Neuronal stem cell (in vitro differentiated cells): ENCODE results near the gene CCDC201.

Source experiments
- DNase-seq: peaks from one replicate; pipeline ENCODE4 v3.0.0-alpha.2; 2013; ENCODE audit warnings: low spot score
- H2AFZ ChIP-seq: one replicate; pipeline ENCODE4 v1.6.1; 2013; ENCODE audit warnings: mild to moderate bottlenecking, low read length, inconsistent platforms
- H2AK5ac ChIP-seq: 2 replicates; pipeline ENCODE4 v1.6.1; 2013; ENCODE audit warnings: low read depth, mild to moderate bottlenecking, inconsistent platforms, low read length, moderate library complexity, mixed read lengths
- H2BK120ac ChIP-seq: 2 replicates; pipeline ENCODE4 v1.6.1; 2013; ENCODE audit warnings: low read depth, mild to moderate bottlenecking, inconsistent platforms, low read length, moderate library complexity, mixed read lengths
- H2BK12ac ChIP-seq: one replicate; pipeline ENCODE4 v1.6.1; 2013; ENCODE audit warnings: low read length, inconsistent platforms
- H2BK15ac ChIP-seq: 2 replicates; pipeline ENCODE4 v1.6.1; 2013; ENCODE audit warnings: mild to moderate bottlenecking, low read length, inconsistent platforms, mixed read lengths
- H2BK5ac ChIP-seq: one replicate; pipeline ENCODE4 v1.6.1; 2013; ENCODE audit warnings: inconsistent platforms, mild to moderate bottlenecking, low read length, moderate library complexity
- H3K14ac ChIP-seq: one replicate; pipeline ENCODE4 v1.6.1; 2013; ENCODE audit warnings: low read length, inconsistent platforms
- H3K18ac ChIP-seq: 2 replicates; pipeline ENCODE4 v1.6.1; 2013; ENCODE audit warnings: low read length, inconsistent platforms
- H3K23ac ChIP-seq: 2 replicates; pipeline ENCODE4 v1.6.1; 2013; ENCODE audit warnings: low read depth, mild to moderate bottlenecking, mixed read lengths, low read length, inconsistent platforms; ENCODE audit not compliant: poor library complexity
- H3K27ac ChIP-seq: replicated peaks from 3 replicates; pipeline ENCODE4 v1.5.1; 2013; ENCODE audit warnings: low read length, inconsistent platforms
- H3K27me3 ChIP-seq, 3 experiments: 2 replicates each; pipeline ENCODE4 v1.6.1; 2013; ENCODE audit warnings: low read length in 3 of 3, mild to moderate bottlenecking in 2 of 3, inconsistent platforms in 1 of 3, low read depth in 1 of 3, mixed read lengths in 1 of 3, moderate library complexity in 1 of 3; ENCODE audit not compliant: control insufficient read depth in 3 of 3, insufficient read depth in 3 of 3
- H3K36me3 ChIP-seq, 2 donors: replicated peaks in 1 of 2; 2 replicates each; pipeline ENCODE4 v1.6.1; 2013; ENCODE audit warnings: low read length in 2 of 2; ENCODE audit not compliant: control insufficient read depth in 2 of 2, insufficient read depth in 2 of 2
- H3K4ac ChIP-seq: 2 replicates; pipeline ENCODE4 v1.6.1; 2013; ENCODE audit warnings: inconsistent platforms, mild to moderate bottlenecking, low read length, moderate library complexity
- H3K4me1 ChIP-seq, 2 donors: 1 replicate in 1 of 2; 2 replicates in 1 of 2; pipeline ENCODE4 v1.6.1; 2013; ENCODE audit warnings: low read length in 2 of 2, low read depth in 1 of 2; ENCODE audit not compliant: control insufficient read depth in 2 of 2, insufficient read depth in 1 of 2
- H3K4me2 ChIP-seq: one replicate; pipeline ENCODE4 v1.6.1; 2013; ENCODE audit warnings: mild to moderate bottlenecking, low read length, inconsistent platforms; ENCODE audit not compliant: insufficient read depth, poor library complexity, severe bottlenecking
- H3K4me3 ChIP-seq, 2 donors: 2 replicates each; pipeline ENCODE4 v1.5.1; 2013; ENCODE audit warnings: low read length in 2 of 2, mild to moderate bottlenecking in 2 of 2, inconsistent platforms in 1 of 2, moderate library complexity in 1 of 2
- H3K79me1 ChIP-seq: one replicate; pipeline ENCODE4 v1.6.1; 2013; ENCODE audit warnings: low read depth, mild to moderate bottlenecking, inconsistent platforms, low read length, moderate library complexity
- H3K9ac ChIP-seq: one replicate; pipeline ENCODE4 v1.6.1; 2013; ENCODE audit warnings: mild to moderate bottlenecking, low read depth, low read length, inconsistent platforms; ENCODE audit not compliant: poor library complexity
- H3K9me3 ChIP-seq, 2 donors: replicated peaks in 1 of 2; 2 replicates each; pipeline versions ENCODE3 to v1.6.1; 2013; ENCODE audit warnings: low read length in 2 of 2, mild to moderate bottlenecking in 2 of 2, inconsistent platforms in 1 of 2, low read depth in 1 of 2, mixed read lengths in 1 of 2, moderate library complexity in 1 of 2; ENCODE audit not compliant: control insufficient read depth in 2 of 2, insufficient read depth in 1 of 2
- H4K8ac ChIP-seq: one replicate; pipeline ENCODE4 v1.6.1; 2013; ENCODE audit warnings: low read depth, mild to moderate bottlenecking, inconsistent platforms, low read length, moderate library complexity
- H4K91ac ChIP-seq: one replicate; pipeline ENCODE4 v1.6.1; 2013; ENCODE audit warnings: low read length, low read depth, mild to moderate bottlenecking, inconsistent platforms; ENCODE audit not compliant: poor library complexity
- WGBS, 2 donors: extraction: QIAGEN DNeasy Blood & Tissue Kit; methylation state at CpG; one replicate each; pipeline ENCODE4 v1.1.7; 2013; ENCODE audit warnings: missing lambda C conversion rate in 2 of 2, mixed read lengths in 1 of 2; ENCODE audit not compliant: insufficient read length in 2 of 2, insufficient replicate concordance in 1 of 2; ENCODE audit errors: extremely low coverage in 2 of 2; 5-methylcytosine and 5-hydroxymethylcytosine counted together

The CCDC201 gene

GRCh38 chr7:45886931-45887667 is 14.2 kb upstream of the CCDC201 start:
- no peak overlapping the region for H4K8ac ChIP-seq
- no peak overlapping the region for H3K18ac ChIP-seq
- no peak overlapping the region for H3K4ac ChIP-seq
- no peak overlapping the region for H2BK12ac ChIP-seq
- H3K27me3 ChIP-seq: peaks cover 0 to 78% (median 33%) of the 10 kb centered on the region in 3 experiments
- H3K27ac ChIP-seq: no peak overlapping the region
- H2BK5ac ChIP-seq: no peak overlapping the region
- H2BK120ac ChIP-seq: no peak overlapping the region
- no peak overlapping the region for H2BK15ac ChIP-seq
- H3K23ac ChIP-seq: no peak overlapping the region
- DNase-seq: no peak
- no peak overlapping the region for H2AFZ ChIP-seq
- WGBS, 2 donors: no CpG with 5 or more reads among the region's 5 CpGs
- no peak overlapping the region for H4K91ac ChIP-seq
- H3K36me3 ChIP-seq: no peaks in the 10 kb centered on the region
- no peak overlapping the region for H3K4me2 ChIP-seq
- H2AK5ac ChIP-seq: no peak overlapping the region
- H3K9me3 ChIP-seq: peaks cover 0 to 2% of the 10 kb centered on the region in 2 donors
- no peaks in the 10 kb centered on the region for H3K79me1 ChIP-seq
- H3K14ac ChIP-seq: no peak overlapping the region
- no peak overlapping the region for H3K4me3 ChIP-seq
- H3K9ac ChIP-seq: no peak overlapping the region
- H3K4me1 ChIP-seq: peaks cover 3 to 6% of the 10 kb centered on the region in 2 donors

GRCh38 chr7:45885264-45885882 is 12.5 kb upstream of the CCDC201 start:
- no peak overlapping the region for H4K8ac ChIP-seq
- no peaks in the 10 kb centered on the region for H3K36me3 ChIP-seq
- no peak overlapping the region for H4K91ac ChIP-seq
- no peak overlapping the region for H2BK12ac ChIP-seq
- H3K9me3 ChIP-seq: peaks cover 2% of the 10 kb centered on the region in 2 donors
- H3K23ac ChIP-seq: no peak overlapping the region
- no peaks in the 10 kb centered on the region for H3K79me1 ChIP-seq
- no peak overlapping the region for H3K4me2 ChIP-seq
- H2BK120ac ChIP-seq: no peak overlapping the region
- no peak overlapping the region for H3K4me3 ChIP-seq
- H3K4ac ChIP-seq: no peak overlapping the region
- no CpG with 5 or more reads among the region's 7 CpGs for WGBS, 2 donors
- H3K18ac ChIP-seq: no peak overlapping the region
- no peak overlapping the region for H3K27ac ChIP-seq
- H3K9ac ChIP-seq: no peak overlapping the region
- peaks cover 3 to 6% of the 10 kb centered on the region in 2 donors for H3K4me1 ChIP-seq
- H2BK5ac ChIP-seq: no peak overlapping the region
- H2AFZ ChIP-seq: no peak overlapping the region
- H2BK15ac ChIP-seq: no peak overlapping the region
- H3K27me3 ChIP-seq: peaks cover 0 to 66% (median 32%) of the 10 kb centered on the region in 3 experiments
- DNase-seq: no peak
- no peak overlapping the region for H3K14ac ChIP-seq
- no peak overlapping the region for H2AK5ac ChIP-seq

- H3K4me1 ChIP-seq: peaks cover 3 to 6% of the 10 kb centered on the region in 2 donors
- no peak overlapping the region for H3K4me2 ChIP-seq
- H2BK5ac ChIP-seq: no peak overlapping the region
- DNase-seq: no peak
- H2AK5ac ChIP-seq: no peak overlapping the region
- H3K4ac ChIP-seq: no peak overlapping the region
- H3K79me1 ChIP-seq: no peaks in the 10 kb centered on the region
- no peak overlapping the region for H3K18ac ChIP-seq
- no peak overlapping the region for H3K23ac ChIP-seq
- peaks cover 0 to 54% (median 20%) of the 10 kb centered on the region in 3 experiments for H3K27me3 ChIP-seq
- no CpG with 5 or more reads among the region's 4 CpGs for WGBS, 2 donors
- H4K8ac ChIP-seq: no peak overlapping the region
- no peak overlapping the region for H3K9ac ChIP-seq
- H3K9me3 ChIP-seq: peaks cover 2% of the 10 kb centered on the region in 2 donors
- no peak overlapping the region for H2AFZ ChIP-seq
- H4K91ac ChIP-seq: no peak overlapping the region
- H2BK15ac ChIP-seq: no peak overlapping the region
- H2BK120ac ChIP-seq: no peak overlapping the region
- no peak overlapping the region for H2BK12ac ChIP-seq
- H3K27ac ChIP-seq: no peak overlapping the region
- no peak overlapping the region for H3K14ac ChIP-seq
- no peaks in the 10 kb centered on the region for H3K36me3 ChIP-seq
- H3K4me3 ChIP-seq: no peak overlapping the region
Measured at GRCh38 chr7:45884136-45884535, 11.3 kb upstream of the CCDC201 start.

GRCh38 chr7:45882465-45882810 is 9.6 kb upstream of the CCDC201 start:
- no peak overlapping the region for H2BK15ac ChIP-seq
- no peak overlapping the region for H3K4me2 ChIP-seq
- H2AFZ ChIP-seq: no peak overlapping the region
- H2BK5ac ChIP-seq: no peak overlapping the region
- no peak overlapping the region for H3K4ac ChIP-seq
- no peaks in the 10 kb centered on the region for H3K79me1 ChIP-seq
- no peaks in the 10 kb centered on the region for H3K36me3 ChIP-seq
- no peak overlapping the region for H3K9ac ChIP-seq
- H2BK12ac ChIP-seq: no peak overlapping the region
- H3K14ac ChIP-seq: no peak overlapping the region
- no CpG with 5 or more reads among the region's 5 CpGs for WGBS, 2 donors
- no peak overlapping the region for H4K91ac ChIP-seq
- peaks cover 2 to 5% of the 10 kb centered on the region in 2 donors for H3K9me3 ChIP-seq
- no peaks in the 10 kb centered on the region for H3K4me1 ChIP-seq
- H3K4me3 ChIP-seq: no peak overlapping the region
- no peak overlapping the region for H3K18ac ChIP-seq
- no peak overlapping the region for H2BK120ac ChIP-seq
- no peak overlapping the region for H2AK5ac ChIP-seq
- no peak overlapping the region for H4K8ac ChIP-seq
- H3K27ac ChIP-seq: no peak overlapping the region
- DNase-seq: no peak
- no peak overlapping the region for H3K23ac ChIP-seq
- peaks cover 0 to 37% (median 5%) of the 10 kb centered on the region in 3 experiments for H3K27me3 ChIP-seq
